ENCODE measurements around the gene SMIM45.

SMIM45 gene

GRCh38 chr22:41936894-41937169 lies 15.1 kb upstream of the SMIM45 start:
- H3K9me3 Mint-ChIP-seq (ENCODE audit: unreplicated experiment), result no peaks in the 10 kb centered on the region
- H3K36me3 Mint-ChIP-seq (ENCODE audit: low read depth, unreplicated experiment), result no peaks in the 10 kb centered on the region
- no peak overlapping the region for H3K4me3 Mint-ChIP-seq (ENCODE audit: unreplicated experiment)

GRCh38 chr22:41939981-41940831 lies 11.7 kb upstream of the SMIM45 start:
- Mint-ChIP-seq H3K36me3 (ENCODE audit: low read depth, unreplicated experiment) (no peaks in the 10 kb centered on the region), H3K27me3 (ENCODE audit: unreplicated experiment) (peaks cover 2% of the 10 kb centered on the region), H3K4me3 (ENCODE audit: unreplicated experiment) (no peak overlapping the region), H3K27ac (ENCODE audit: unreplicated experiment) (peak overlapping the region; percentile 24), H3K4me1 (ENCODE audit: unreplicated experiment) (peaks cover 7% of the 10 kb centered on the region), H3K9me3 (ENCODE audit: unreplicated experiment) (no peaks in the 10 kb centered on the region)
- no peak for TF ChIP-seq CTCF (IDR thresholded peaks at IDR 0.05; ENCODE audit: unreplicated experiment)
- DNase-seq (ENCODE audit: low spot score), result peak; percentile 4

More at GRCh38 chr22:41936894-41937169, 15.1 kb upstream of the SMIM45 start:
- TF ChIP-seq CTCF (IDR thresholded peaks at IDR 0.05; ENCODE audit: unreplicated experiment), result no peak
- DNase-seq (ENCODE audit: low spot score), result no peak
- H3K27me3 Mint-ChIP-seq (ENCODE audit: unreplicated experiment), result peaks cover 4% of the 10 kb centered on the region
- H3K4me1 Mint-ChIP-seq (ENCODE audit: unreplicated experiment), result peaks cover 2% of the 10 kb centered on the region
- H3K27ac Mint-ChIP-seq (ENCODE audit: unreplicated experiment), result no peak overlapping the region

GRCh38 chr22:41940832-41941765 lies 10.9 kb upstream of the SMIM45 start:
- TF ChIP-seq CTCF (IDR thresholded peaks at IDR 0.05; ENCODE audit: unreplicated experiment), result peak; percentile 86
- Mint-ChIP-seq H3K27ac (ENCODE audit: unreplicated experiment) (no peak overlapping the region), H3K36me3 (ENCODE audit: low read depth, unreplicated experiment) (no peaks in the 10 kb centered on the region), H3K9me3 (ENCODE audit: unreplicated experiment) (no peaks in the 10 kb centered on the region), H3K27me3 (ENCODE audit: unreplicated experiment) (peaks cover 2% of the 10 kb centered on the region), H3K4me1 (ENCODE audit: unreplicated experiment) (peaks cover 12% of the 10 kb centered on the region), H3K4me3 (ENCODE audit: unreplicated experiment) (no peak overlapping the region)
- DNase-seq (ENCODE audit: low spot score), result peak; percentile 90

- no peak for TF ChIP-seq CTCF (IDR thresholded peaks at IDR 0.05; ENCODE audit: unreplicated experiment)
- no peak overlapping the region for H3K27ac Mint-ChIP-seq (ENCODE audit: unreplicated experiment)
- peaks cover 6% of the 10 kb centered on the region for H3K27me3 Mint-ChIP-seq (ENCODE audit: unreplicated experiment)
- peaks cover 12% of the 10 kb centered on the region for H3K4me1 Mint-ChIP-seq (ENCODE audit: unreplicated experiment)
- H3K9me3 Mint-ChIP-seq (ENCODE audit: unreplicated experiment), result no peaks in the 10 kb centered on the region
- no peak overlapping the region for H3K4me3 Mint-ChIP-seq (ENCODE audit: unreplicated experiment)
- DNase-seq (ENCODE audit: low spot score), result no peak
- no peaks in the 10 kb centered on the region for H3K36me3 Mint-ChIP-seq (ENCODE audit: low read depth, unreplicated experiment)
Measured at GRCh38 chr22:41943661-41944209, 8.2 kb upstream of the SMIM45 start.
